ENCODE results near the gene CDHR3. TPM values are rescaled to one million over a fixed set of nuclear protein-coding genes. Genes with fewer than 3 reads are reported as not detected.

CDHR3 gene
- polyA plus RNA-seq (2011; rRNA removed) (1.9 TPM in 2 replicates), polyA minus RNA-seq (2011; rRNA and poly(A)+ RNA removed) (2.9 and 3.8 TPM in 2 replicates)

- no peaks in the 10 kb centered on the region; the same call in 1 of the 2 replicates for H3K9me3 ChIP-seq (ENCODE audit: control insufficient read depth, insufficient read depth, low read length)
- no peak within 1 kb of the TSS for H3K4me3 ChIP-seq (ENCODE audit: low read depth, low read length)
- DNase-seq (ENCODE audit: low read depth, low spot score): no peak
- peaks cover 15% of the 10 kb centered on the region for H3K27me3 ChIP-seq (ENCODE audit: control insufficient read depth, insufficient read depth, low read length)
- no peak within 1 kb of the TSS for H3K27ac ChIP-seq (ENCODE audit: low read depth, low read length)
- POLR2A ChIA-PET: no interaction called here
- TF ChIP-seq CTCF (IDR thresholded peaks at IDR 0.05; ENCODE audit: low read depth, low read length): no peak
- CTCF ChIA-PET: no interaction called here
These were observed at the start of gene CDHR3 for GRCh38 chr7:105963038-105963667. CDHR3 (plus strand) TSS chr7:105963264; CDS start chr7:105963319, 55 bp downstream.

DNA sequence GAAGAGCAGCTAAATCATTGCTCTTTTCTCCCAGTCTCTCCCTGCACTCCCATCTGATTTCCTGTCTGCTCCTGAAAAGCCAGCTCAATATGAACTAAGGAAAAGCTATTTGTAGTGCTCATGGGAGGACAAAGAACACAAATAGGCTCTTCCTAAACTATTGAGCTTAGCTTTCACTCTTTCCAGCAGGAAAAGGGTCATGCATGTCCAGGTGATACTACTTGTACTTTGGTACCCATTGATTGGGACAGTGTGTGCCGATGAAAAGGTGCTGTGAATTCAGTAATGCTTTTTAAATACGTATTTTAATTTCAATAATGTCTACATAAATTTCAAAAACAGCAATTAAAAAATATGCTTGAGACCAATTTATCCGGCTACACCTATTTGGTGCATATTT is 49.1 kb upstream of the CDHR3 start:
- Histone ChIP-seq H3K27ac (ENCODE audit: low read depth, low read length) (no peak overlapping the region), H3K27me3 (ENCODE audit: control insufficient read depth, insufficient read depth, low read length) (no peaks in the 10 kb centered on the region), H3K9me3 (ENCODE audit: control insufficient read depth, insufficient read depth, low read length) (peaks cover 5% of the 10 kb centered on the region; the same call in 1 of the 2 replicates), H3K4me3 (ENCODE audit: low read depth, low read length) (no peak overlapping the region)
- ChIA-PET POLR2A (no interaction called here), CTCF (no interaction called here)
- TF ChIP-seq CTCF (IDR thresholded peaks at IDR 0.05; ENCODE audit: low read depth, low read length): no peak
- DNase-seq (ENCODE audit: low read depth, low spot score): no peak

DNA sequence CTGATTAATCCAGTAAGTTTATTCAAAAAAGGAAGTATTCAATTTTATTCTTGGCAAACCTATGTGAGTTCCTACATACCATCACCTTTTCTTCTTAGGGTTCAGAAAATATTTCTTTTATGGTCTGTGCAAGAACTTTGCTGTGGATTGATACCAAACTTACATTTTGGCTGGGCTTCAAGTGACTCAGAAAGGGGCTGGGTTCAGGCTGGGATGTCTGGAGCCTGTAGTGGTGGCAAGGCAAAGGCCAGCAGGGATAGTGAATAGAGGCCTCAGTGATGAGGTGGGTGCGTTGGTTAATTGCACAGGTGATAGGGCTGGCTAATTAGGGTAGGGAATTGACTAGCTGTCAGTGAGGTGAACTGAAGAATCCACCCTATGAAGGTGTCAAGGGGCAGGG is 46.5 kb upstream of the CDHR3 start:
- CTCF ChIA-PET: no interaction called here
- Histone ChIP-seq H3K27me3 (ENCODE audit: control insufficient read depth, insufficient read depth, low read length) (no peaks in the 10 kb centered on the region), H3K9me3 (ENCODE audit: control insufficient read depth, insufficient read depth, low read length) (no peaks in the 10 kb centered on the region), H3K27ac (ENCODE audit: low read depth, low read length) (no peak overlapping the region), H3K4me3 (ENCODE audit: low read depth, low read length) (no peak overlapping the region)
- POLR2A ChIA-PET: no interaction called here
- no peak for DNase-seq (ENCODE audit: low read depth, low spot score)
- no peak for TF ChIP-seq CTCF (IDR thresholded peaks at IDR 0.05; ENCODE audit: low read depth, low read length)

DNA sequence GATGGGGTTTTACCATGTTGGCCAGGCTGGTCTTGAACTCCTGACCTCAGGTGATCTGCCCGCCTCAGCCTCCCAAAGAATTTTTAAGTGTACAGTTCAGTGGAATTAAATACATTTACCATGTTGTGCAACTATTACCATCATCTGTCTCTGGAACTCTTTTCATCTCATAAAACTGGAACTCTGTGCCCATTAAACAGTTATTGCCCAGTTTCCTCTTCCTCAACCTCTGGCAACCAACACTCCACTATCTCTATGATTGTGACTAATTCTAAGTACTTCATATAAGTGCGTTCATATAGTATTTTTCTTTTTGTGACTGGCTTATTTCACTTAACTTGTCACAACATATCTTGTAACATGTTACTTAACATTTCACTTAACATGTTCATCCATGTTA is 45.4 kb upstream of the CDHR3 start:
- DNase-seq (ENCODE audit: low read depth, low spot score): no peak
- POLR2A ChIA-PET: no interaction called here
- Histone ChIP-seq H3K9me3 (ENCODE audit: control insufficient read depth, insufficient read depth, low read length) (no peaks in the 10 kb centered on the region), H3K27ac (ENCODE audit: low read depth, low read length) (no peak overlapping the region), H3K4me3 (ENCODE audit: low read depth, low read length) (no peak overlapping the region), H3K27me3 (ENCODE audit: control insufficient read depth, insufficient read depth, low read length) (no peaks in the 10 kb centered on the region)
- CTCF ChIA-PET: interaction anchor here (1.0 kb wide), 1 partner anchor 260 kb away, joined by 3 read pairs; no protein-coding TSS in a partner anchor
- TF ChIP-seq CTCF (IDR thresholded peaks at IDR 0.05; ENCODE audit: low read depth, low read length): no peak

DNA sequence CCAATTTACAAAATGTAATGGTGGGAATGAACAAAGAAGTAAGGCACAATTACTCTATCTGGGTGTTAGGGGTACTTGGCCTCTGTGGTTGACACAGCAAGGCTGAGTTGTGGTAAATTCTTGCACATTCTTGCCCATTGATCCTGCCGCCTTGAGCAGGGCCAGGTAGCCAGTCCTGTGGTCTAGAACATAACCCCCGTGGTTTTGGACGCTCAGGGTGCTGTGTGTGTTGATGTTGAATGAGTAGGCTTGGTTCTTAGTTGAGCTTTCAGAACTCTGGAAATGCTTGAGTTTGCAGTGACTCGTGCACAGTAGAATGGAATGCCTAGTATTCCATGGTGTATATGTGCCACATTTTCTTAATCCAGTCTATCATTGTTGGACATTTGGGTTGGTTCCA is 42.3 kb upstream of the CDHR3 start:
- ChIA-PET CTCF (no interaction called here), POLR2A (no interaction called here)
- TF ChIP-seq CTCF (IDR thresholded peaks at IDR 0.05; ENCODE audit: low read depth, low read length): no peak
- H3K27me3 ChIP-seq (ENCODE audit: control insufficient read depth, insufficient read depth, low read length): no peaks in the 10 kb centered on the region
- no peak overlapping the region for H3K4me3 ChIP-seq (ENCODE audit: low read depth, low read length)
- DNase-seq (ENCODE audit: low read depth, low spot score): no peak
- H3K9me3 ChIP-seq (ENCODE audit: control insufficient read depth, insufficient read depth, low read length): peaks cover 4% of the 10 kb centered on the region
- H3K27ac ChIP-seq (ENCODE audit: low read depth, low read length): no peak overlapping the region

Measured in AG04450 (cell line).